GM23338 (cell line): ENCODE measurements around the gene MIPEP. TPM values are rescaled to one million over a fixed set of nuclear protein-coding genes. Genes with fewer than 3 reads are reported as not detected.
A peak's percentile ranks its signal among the peaks of the same experiment; 100 is the strongest.

Source experiments
- ATAC-seq: fragments of 200-7000 bp; cut with Tn5 transposase; 3 replicates; pipeline ENCODE4 v1.9.1; 2020
- DNase-seq: peaks from one replicate; pipeline ENCODE4 v3.0.0-alpha.2; 2015; ENCODE audit warnings: low spot score
- H2AFZ ChIP-seq: fragments of 200-600 bp; sonication (generic); 2 replicates; pipeline ENCODE4 v1.8.0; 2016; ENCODE audit warnings: antibody characterized with exemption, mild to moderate bottlenecking, moderate library complexity
- H3F3A ChIP-seq: fragments of 200-600 bp; sonication (generic); replicated peaks from 2 replicates; pipeline ENCODE4 v1.8.0; 2017; ENCODE audit warnings: antibody characterized with exemption, mixed run types, low read depth
- H3K27ac ChIP-seq: fragments of 200-600 bp; sonication (generic); 2 replicates; pipeline ENCODE4 v1.6.1; 2016; ENCODE audit warnings: low read depth
- H3K27me3 ChIP-seq: fragments of 200-600 bp; sonication (generic); 2 replicates; pipeline ENCODE4 v1.8.0; 2016; ENCODE audit warnings: mild to moderate bottlenecking, mixed run types, moderate library complexity; ENCODE audit not compliant: insufficient read depth
- H3K36me3 ChIP-seq: fragments of 200-600 bp; sonication (generic); 2 replicates; pipeline ENCODE4 v1.8.0; 2016; ENCODE audit warnings: mild to moderate bottlenecking; ENCODE audit not compliant: insufficient read depth
- H3K4me1 ChIP-seq: fragments of 200-600 bp; sonication (generic); 2 replicates; pipeline ENCODE4 v1.8.0; 2016; ENCODE audit warnings: mild to moderate bottlenecking, moderate library complexity; ENCODE audit not compliant: insufficient read depth
- H3K4me2 ChIP-seq: fragments of 200-600 bp; sonication (generic); 2 replicates; pipeline ENCODE4 v1.7.1; 2017; ENCODE audit warnings: mixed run types
- H3K4me3 ChIP-seq: fragments of 200-600 bp; sonication (generic); 2 replicates; pipeline ENCODE4 v1.6.1; 2016; ENCODE audit warnings: mixed run types
- H3K79me2 ChIP-seq: fragments of 200-600 bp; sonication (generic); replicated peaks from 2 replicates; pipeline ENCODE4 v1.8.0; 2017; ENCODE audit warnings: mild to moderate bottlenecking; ENCODE audit not compliant: insufficient read depth
- H3K9me2 ChIP-seq: fragments of 200-600 bp; sonication (generic); 2 replicates; pipeline ENCODE4 v1.8.0; 2017; ENCODE audit not compliant: insufficient read depth
- H4K20me1 ChIP-seq: fragments of 200-600 bp; sonication (generic); replicated peaks from 2 replicates; pipeline ENCODE4 v1.8.0; 2017; ENCODE audit warnings: mild to moderate bottlenecking; ENCODE audit not compliant: insufficient read depth
- H3K27ac Mint-ChIP-seq: 2 replicates; pipeline ENCODE4 v1.8.0; 2020; ENCODE audit warnings: inconsistent platforms, mild to moderate bottlenecking, moderate library complexity, mixed read lengths
- H3K27me3 Mint-ChIP-seq: 3 replicates; pipeline ENCODE4 v1.8.0; 2022; ENCODE audit warnings: low read depth, mild to moderate bottlenecking, moderate library complexity, mixed read lengths, inconsistent platforms; ENCODE audit not compliant: insufficient read depth, poor library complexity
- H3K36me3 Mint-ChIP-seq: 3 replicates; pipeline ENCODE4 v1.8.0; 2021; ENCODE audit warnings: low read depth, mild to moderate bottlenecking, inconsistent platforms, moderate library complexity, mixed read lengths
- H3K4me1 Mint-ChIP-seq: 3 replicates; pipeline ENCODE4 v1.8.0; 2020; ENCODE audit warnings: mild to moderate bottlenecking, inconsistent platforms, mixed read lengths
- H3K4me3 Mint-ChIP-seq: 3 replicates; pipeline ENCODE4 v1.8.0; 2021; ENCODE audit warnings: moderate library complexity, mild to moderate bottlenecking, inconsistent platforms, mixed read lengths
- H3K9me3 Mint-ChIP-seq: 3 replicates; pipeline ENCODE4 v1.8.0; 2020; ENCODE audit warnings: moderate library complexity, mild to moderate bottlenecking, inconsistent platforms, mixed read lengths
- CREB1 ChIP-seq: fragments of 250-450 bp; sonication (Bioruptor Pico); IDR thresholded peaks from 2 replicates; pipeline ENCODE4 v1.5.0; 2020; ENCODE audit warnings: low read depth, mild to moderate bottlenecking, moderate library complexity
- CTCF ChIP-seq, 2 experiments: fragments of 200-600 bp in 1 of 2; sonication (generic) in 1 of 2; conservative IDR thresholded peaks; 2 replicates each; pipeline versions ENCODE4 v1.5.1 to v1.6.1; 2016 to 2017; ENCODE audit warnings: antibody characterized with exemption in 2 of 2, low read depth in 2 of 2, mild to moderate bottlenecking in 2 of 2, moderate library complexity in 1 of 2
- ETS1 ChIP-seq: IDR thresholded peaks from 2 replicates; pipeline ENCODE4 v1.6.1; 2016; ENCODE audit warnings: antibody characterized with exemption
- EZH2 ChIP-seq: fragments of 200-600 bp; sonication (generic); IDR thresholded peaks from one replicate; pipeline ENCODE4 v1.8.0; 2017; ENCODE audit warnings: antibody characterized with exemption, mild to moderate bottlenecking, low read depth; ENCODE audit not compliant: unreplicated experiment
- EZH2phosphoT487 ChIP-seq: fragments of 200-600 bp; sonication (generic); IDR thresholded peaks from one replicate; pipeline ENCODE4 v1.8.1; 2018; ENCODE audit warnings: antibody characterized with exemption; ENCODE audit not compliant: unreplicated experiment
- JUNB ChIP-seq: IDR thresholded peaks from one replicate; pipeline ENCODE4 v1.6.1; 2016; ENCODE audit warnings: antibody characterized with exemption; ENCODE audit not compliant: unreplicated experiment
- NANOG ChIP-seq: IDR thresholded peaks from 2 replicates; pipeline ENCODE4 v1.6.1; 2016; ENCODE audit warnings: antibody characterized with exemption, borderline replicate concordance
- POLR2AphosphoS5 ChIP-seq: IDR thresholded peaks from 2 replicates; pipeline ENCODE4 v1.6.1; 2016; ENCODE audit warnings: antibody characterized with exemption, low read depth
- REST ChIP-seq: IDR thresholded peaks from one replicate; pipeline ENCODE4 v1.6.1; 2018; ENCODE audit warnings: antibody characterized with exemption; ENCODE audit not compliant: unreplicated experiment
- ZNF114 ChIP-seq: fragments of 250-450 bp; sonication (Bioruptor Pico); IDR thresholded peaks from 2 replicates; pipeline ENCODE4 v1.5.0; 2020; ENCODE audit warnings: mild to moderate bottlenecking, moderate library complexity
- ZNF331 ChIP-seq: fragments of 250-450 bp; sonication (Bioruptor Pico); IDR thresholded peaks from 2 replicates; pipeline ENCODE4 v1.5.0; 2020; ENCODE audit warnings: low read depth, mild to moderate bottlenecking, moderate library complexity
- ZNF462 ChIP-seq: fragments of 250-450 bp; sonication (Bioruptor Pico); IDR thresholded peaks from 2 replicates; pipeline ENCODE4 v1.5.0; 2020; ENCODE audit warnings: mild to moderate bottlenecking, moderate library complexity
- polyA plus RNA-seq: library from polyadenylated mRNA; unstranded; fragments of >200 nt; fragmentation: Nextera tagmentation; extraction: Ambion mirVana; gene quantifications from 2 replicates; pipeline ENCODE4 v1.2.1, GENCODE V29; 2016
- total RNA-seq: library from RNA; depleted of rRNA; stranded (reverse); fragments of >200 nt; shearing (Covaris generic); gene quantifications from 2 replicates; pipeline ENCODE4 v1.2.3, GENCODE V29; 2014

Gene MIPEP
- total and polyA plus RNA-seq, 2 experiments from 2014 or later = 20.8 to 22.5 TPM

GRCh38 chr13:23767838-23768237 lies 121.4 kb downstream of the MIPEP start:
- Histone ChIP-seq H3K4me3 (no peak overlapping the region), H3K4me1 (no peaks in the 10 kb centered on the region), H3K9me2 (no peaks in the 10 kb centered on the region), H4K20me1 (no peaks in the 10 kb centered on the region), H2AFZ (no peak overlapping the region), H3K27ac (no peak overlapping the region), H3F3A (no peaks in the 10 kb centered on the region), H3K27me3 (no peaks in the 10 kb centered on the region), H3K79me2 (no peaks in the 10 kb centered on the region), H3K36me3 (no peaks in the 10 kb centered on the region), H3K4me2 (no peak overlapping the region)
- ATAC-seq (no peak), DNase-seq (no peak)
- Mint-ChIP-seq H3K36me3 (no peaks in the 10 kb centered on the region), H3K9me3 (no peaks in the 10 kb centered on the region), H3K27ac (0 out of 2 replicates have a peak overlapping the region, but pooled peaks have one; percentile 16), H3K4me3 (no peak overlapping the region), H3K27me3 (no peaks in the 10 kb centered on the region), H3K4me1 (peaks cover 9% of the 10 kb centered on the region)
- no peak for TF ChIP-seq ETS1
- TF ChIP-seq ZNF462 = no peak
- no peak for TF ChIP-seq CREB1 (CRISPR knock-in tag)
- no peak for TF ChIP-seq EZH2phosphoT487
- TF ChIP-seq EZH2 = no peak
- no peak for TF ChIP-seq POLR2AphosphoS5
- TF ChIP-seq REST = no peak
- no peak for TF ChIP-seq ZNF331 (CRISPR knock-in tag)
- no peak for TF ChIP-seq JUNB
- no peak for TF ChIP-seq CTCF (conservative IDR thresholded peaks at IDR 0.05; ENCODE audit: low read depth in 2 of 2)
- TF ChIP-seq NANOG = no peak
- TF ChIP-seq ZNF114 = no peak
